HG03575 (cell line): ENCODE measurements around the gene RHAG.
"Not testable (repeated sequence)": the region's sequence is repeated elsewhere in the genome, so short reads cannot be mapped to it uniquely, and the experiment has no call there.

Experiments used
- ATAC-seq: cut with Tn5 transposase; IDR thresholded peaks from one replicate; pipeline ENCODE4 v1.9.1; 2021; ENCODE audit not compliant: unreplicated experiment, insufficient number of reproducible peaks, low FRiP score; ENCODE audit errors: extremely low read depth

Gene RHAG

DNA sequence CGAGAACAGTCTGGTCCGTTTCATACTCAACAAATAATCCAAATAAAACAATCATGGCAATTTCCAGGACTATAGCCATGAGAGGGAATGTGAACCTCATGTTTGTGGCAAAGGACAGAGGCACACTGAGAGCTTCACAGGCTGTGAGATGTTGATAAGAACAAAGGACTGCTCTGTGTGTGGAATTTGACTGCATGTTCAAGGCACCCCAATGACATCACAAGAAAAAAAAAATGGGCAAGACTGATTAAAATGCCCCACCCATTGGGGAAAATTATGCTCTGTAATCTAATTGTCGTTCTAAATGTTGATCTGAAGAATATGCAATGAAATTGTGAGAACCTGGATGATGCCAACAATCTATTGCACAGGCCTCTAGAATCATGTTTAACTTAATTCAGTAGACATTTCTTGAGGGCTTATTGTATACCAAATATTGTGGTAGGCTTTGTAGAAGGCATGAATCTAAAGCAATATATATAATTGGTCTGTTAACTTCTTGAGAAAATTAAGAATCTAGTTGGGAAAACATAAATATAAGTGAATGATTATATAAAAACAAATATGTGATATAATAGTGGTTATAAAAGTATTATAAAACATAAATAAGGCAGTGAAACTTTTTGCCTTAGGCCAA is at the start of gene RHAG:
RHAG (minus strand) TSS at position 127 of the 637 bp plus-strand sequence; CDS start at position 100, 27 bp downstream.
- no peak for ATAC-seq

DNA sequence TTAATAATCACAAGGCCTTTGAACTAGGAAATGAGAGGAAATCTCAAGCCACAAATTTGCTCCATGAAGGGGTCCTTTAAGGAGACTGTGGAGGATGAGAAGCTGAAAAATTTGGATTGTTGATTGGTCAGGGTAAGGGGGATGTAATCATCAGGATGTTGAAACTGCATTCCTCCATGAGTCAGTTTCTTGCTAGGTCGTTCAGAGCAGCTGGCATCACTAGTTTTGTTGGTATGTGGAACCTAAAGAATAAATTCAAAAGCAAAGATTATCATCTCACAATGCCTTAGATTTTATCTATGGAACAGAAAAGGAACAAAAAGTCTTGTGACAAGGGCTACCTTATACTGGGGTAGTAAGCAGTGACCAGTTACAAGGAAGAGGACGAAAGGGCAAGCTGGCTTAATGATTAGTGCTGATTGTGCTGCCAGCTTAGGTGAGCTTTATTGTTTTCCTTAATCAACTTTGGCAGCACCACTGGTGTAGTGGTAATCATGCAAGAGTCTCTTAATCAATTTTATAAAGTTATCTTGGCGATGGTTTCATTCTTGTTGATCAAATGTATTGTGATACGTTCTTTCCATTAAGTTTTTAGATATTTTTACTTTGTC is 40.1 kb upstream of the RHAG start:
- ATAC-seq = no peak

DNA sequence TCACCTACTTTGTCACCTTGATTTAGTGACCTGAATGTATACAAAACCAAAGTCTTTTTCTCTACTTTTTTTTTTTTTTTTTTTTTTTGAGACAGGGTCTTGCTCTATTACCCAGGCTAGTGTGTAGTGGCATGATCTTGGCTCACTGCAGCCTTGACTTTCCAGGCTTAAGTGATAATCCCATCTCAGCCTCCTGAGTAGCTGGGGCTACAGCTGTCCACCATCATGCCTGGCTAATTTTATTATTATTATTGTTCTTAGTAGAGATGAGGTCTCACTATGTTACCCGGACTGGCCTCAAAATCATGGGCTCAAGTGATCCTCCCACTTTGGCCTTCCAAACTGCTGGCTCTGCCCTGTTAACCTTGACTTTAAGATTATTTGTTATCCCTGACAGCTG is 39.2 kb upstream of the RHAG start:
- no peak for ATAC-seq

DNA sequence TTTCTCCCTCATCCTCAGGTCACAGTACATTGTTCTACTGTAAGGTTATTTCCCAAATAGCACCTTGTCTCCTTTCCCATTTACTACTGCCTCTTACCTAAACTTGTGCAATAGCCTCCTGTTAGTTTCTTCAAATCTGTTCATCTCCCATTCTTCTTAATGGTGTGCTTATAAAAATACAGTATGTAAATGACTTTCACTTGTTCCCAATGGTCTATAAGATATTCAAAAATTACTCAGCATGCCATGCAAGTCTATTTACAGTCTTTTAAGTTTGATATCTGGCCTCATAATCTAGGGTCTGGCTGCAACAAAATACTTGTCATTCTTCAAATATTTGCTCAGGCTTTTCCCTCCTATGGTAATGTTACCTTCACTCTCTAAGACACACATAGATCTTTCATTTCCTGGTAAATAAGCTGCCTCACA is 31.5 kb upstream of the RHAG start:
- ATAC-seq = no peak

DNA sequence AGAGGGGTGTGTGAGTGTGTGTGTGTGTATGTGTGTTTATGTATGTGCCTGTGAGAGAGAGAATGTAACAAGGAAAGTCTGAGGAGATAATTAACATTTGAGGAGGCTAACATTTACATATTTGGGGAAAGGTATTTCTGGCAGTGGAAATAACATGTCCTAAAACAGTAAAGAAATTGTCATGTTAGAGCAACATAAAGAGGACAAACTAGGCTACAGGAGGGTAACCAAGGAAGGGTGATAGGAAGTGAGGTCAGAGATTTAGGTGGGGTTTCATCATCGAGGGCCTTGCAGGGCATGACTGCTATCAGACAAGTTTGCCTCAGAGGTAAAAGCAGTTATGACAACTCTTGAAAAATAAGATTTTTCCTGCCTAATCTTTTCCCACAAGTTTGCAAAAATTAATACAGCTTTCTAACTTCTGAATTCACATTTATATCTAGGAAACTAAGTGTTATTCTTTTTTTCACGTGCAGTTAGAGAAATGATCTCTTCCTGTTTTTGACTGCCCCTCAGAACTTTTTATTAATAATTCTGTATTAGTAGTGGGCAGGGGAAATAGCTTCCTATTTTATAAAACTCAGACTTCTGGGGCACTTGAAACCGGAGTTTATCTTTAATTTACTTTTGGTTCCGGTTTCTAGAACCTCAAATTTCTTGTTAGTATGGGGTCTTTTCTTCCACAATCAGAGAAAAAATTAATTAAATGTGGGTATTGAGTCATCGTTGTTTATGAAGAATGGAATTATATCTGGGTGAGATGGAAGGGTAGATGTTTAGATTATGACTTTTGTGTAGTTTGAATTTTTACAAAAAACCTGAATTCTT is 30.5 kb upstream of the RHAG start:
- no peak for ATAC-seq

DNA sequence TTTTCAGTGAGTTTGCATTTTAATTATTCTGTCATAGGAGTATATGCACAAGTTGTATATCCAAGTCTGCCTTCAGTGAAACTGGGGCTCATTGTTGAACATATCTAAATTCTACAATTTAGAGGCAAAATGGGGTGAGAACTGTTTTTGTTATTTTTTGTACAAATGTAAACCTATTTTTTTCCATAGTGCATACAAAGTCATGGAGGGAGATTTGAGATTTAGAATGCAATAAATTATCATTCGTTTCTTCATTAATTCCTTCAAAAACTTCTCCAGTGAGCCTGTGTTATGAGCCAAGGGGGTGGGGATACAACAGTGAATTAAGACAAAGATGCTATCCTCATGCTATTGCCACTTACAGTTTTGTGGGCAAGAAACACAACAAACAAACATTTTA is 29.8 kb upstream of the RHAG start:
- no peak for ATAC-seq

DNA sequence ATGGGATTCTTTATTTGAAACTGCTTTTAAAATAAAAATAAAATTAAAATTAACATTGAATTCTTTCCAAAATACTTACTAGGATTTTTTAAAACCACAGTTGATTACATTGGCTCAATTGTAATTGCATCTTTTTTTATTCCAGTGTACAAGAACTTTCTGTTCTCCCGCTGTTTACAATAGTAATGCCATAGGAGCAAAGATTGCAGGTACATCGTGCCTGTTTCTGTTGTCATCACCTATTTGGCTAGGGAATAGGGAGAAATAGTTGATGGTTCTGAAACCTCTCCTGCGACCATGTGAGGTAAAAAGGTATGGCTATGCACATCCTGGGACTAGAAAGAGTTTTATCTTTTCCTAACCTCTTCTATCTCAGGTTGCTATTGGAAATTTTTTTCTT is 28.2 kb upstream of the RHAG start:
- no peak for ATAC-seq

DNA sequence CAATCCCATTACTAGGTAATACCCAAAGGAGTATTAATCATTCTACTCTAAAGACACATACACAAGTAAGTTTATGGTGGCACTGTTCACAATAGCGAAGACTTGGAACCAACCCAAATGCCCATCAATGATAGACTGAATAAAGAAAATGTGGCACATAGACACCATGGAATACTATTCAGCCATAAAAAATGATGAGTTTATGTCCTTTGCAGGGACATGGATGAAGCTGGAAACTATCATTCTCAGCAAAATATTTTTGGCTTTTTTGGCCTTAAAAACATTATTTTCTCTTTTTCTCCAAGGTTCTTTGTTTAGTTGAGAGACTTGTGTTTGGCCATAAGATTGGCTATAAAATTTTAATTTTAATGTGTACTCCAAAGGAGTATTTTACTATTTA is 27.4 kb upstream of the RHAG start:
- not testable (repeated sequence) for ATAC-seq

DNA sequence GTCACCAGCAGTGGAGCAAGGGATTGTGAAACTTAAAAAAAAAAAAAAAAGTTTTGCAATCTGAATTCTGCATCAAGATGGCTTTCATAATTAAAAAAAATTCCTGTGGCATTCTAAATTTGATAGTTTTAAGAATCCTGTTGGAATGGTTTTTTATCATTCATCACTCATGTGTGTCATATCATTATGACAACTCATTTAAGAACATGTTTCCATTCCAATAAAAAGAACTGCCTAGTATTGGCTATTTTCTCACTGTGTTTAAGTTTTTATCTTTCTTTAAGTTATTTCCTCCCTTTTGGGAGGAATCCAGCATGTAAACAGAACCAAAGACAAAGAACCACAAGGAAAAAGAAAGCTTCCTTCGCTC is 26.2 kb upstream of the RHAG start:
- no peak for ATAC-seq

DNA sequence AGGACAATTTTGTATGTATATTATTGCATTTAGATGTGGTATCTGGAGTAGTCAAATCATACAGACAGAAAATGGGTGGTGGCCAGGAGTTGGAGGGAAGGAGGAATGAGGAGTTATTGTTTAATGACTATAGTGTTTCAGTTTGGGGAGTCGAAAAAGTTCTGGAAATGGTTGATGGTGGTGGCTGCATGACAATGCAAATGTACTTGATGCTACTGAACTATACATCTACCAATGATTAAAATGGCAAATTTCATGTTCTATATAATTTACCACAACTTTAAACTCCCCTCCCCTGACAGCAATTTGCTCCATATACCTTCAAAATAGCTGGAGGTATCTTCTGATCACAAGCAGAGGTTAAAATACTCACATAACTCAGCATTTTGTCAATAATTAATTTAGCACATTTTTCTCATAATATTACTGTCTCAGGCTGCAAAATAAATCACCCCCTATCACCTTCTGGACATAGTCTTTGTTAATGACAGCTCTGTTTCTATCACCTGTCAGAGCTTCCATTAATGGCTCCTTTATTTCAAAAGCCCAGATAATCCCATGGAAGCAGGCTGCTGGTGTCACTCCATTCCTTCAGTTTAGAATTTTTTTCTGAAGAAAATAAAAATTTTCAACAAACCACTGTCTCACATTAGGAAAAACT is 25.7 kb upstream of the RHAG start:
- ATAC-seq = no peak

DNA sequence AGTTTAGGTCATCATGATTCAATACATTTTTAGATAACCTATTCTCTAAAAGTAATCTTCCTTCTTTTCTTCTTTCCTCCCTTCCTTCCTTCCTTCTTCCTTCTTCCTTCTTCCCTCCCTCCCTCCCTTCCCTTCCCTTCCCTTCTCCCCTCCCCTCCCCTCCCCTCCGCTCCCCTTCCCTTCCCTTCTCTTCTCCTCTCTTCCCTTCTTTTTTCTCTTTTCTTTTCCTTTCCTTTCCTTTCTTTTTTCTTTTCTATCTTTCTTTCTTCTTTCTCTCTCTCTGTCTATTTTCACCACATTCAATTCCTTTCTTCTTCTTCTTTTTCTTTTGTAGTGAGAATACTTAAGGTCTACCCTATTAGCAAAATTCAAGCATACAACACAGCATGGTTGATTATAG is 17.3 kb upstream of the RHAG start:
- ATAC-seq = no peak

DNA sequence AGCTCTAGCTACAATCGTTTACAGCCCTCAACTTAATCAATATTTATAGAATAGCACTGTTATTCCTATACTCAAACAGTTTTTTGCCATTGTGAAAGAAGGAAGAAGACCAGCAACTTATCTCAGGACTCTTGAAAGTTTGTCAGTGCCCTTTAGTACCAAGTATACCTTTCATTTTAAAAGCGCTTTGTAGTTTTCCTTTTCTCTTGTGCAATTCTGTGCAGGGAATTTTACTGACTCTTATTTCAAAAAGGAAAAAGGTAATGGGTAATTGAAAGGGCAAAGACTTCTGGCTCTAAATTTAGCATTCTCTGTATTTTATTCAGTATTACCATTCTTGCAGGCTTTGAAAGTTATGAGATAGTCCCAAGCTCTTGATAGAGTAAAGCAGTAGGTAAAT is 16.8 kb upstream of the RHAG start:
- ATAC-seq = no peak

DNA sequence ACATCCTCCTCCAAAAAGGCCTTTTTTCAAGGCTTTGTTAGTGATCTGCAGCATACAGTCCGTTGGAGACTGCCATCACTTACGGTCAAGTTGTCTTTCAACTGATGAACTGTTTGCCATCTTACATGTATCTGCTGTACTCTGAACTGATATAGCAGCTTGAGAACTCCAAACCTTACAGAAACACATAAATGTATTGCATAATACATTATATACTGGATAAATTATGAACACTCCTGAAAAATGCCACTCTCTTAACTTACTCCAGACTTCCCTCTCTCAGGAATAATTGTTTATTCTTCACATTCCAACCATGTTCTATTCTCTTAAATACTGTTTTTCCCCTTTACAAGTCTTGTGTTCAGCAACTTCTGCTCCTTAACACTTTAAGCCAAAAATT is 14.6 kb upstream of the RHAG start:
- ATAC-seq = no peak

DNA sequence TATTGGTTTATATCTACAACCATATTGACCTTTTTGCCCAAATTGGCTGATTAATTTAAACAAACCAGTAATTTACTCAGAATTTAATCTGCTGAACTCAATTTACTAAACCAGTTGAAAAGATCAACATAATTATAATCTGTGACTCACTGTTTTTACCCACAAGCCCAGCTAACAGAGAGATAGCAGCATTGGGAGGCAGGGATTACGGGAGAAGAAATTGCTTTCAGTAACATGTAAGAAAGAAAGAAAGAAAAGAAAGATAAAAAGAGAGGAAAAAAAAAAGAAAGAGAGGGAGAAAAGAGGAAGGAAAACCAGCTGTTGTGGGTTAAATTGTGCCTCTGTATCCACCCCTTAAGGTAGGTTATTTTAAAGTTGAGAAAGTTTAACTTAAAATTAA is 13.3 kb upstream of the RHAG start:
- no peak for ATAC-seq

DNA sequence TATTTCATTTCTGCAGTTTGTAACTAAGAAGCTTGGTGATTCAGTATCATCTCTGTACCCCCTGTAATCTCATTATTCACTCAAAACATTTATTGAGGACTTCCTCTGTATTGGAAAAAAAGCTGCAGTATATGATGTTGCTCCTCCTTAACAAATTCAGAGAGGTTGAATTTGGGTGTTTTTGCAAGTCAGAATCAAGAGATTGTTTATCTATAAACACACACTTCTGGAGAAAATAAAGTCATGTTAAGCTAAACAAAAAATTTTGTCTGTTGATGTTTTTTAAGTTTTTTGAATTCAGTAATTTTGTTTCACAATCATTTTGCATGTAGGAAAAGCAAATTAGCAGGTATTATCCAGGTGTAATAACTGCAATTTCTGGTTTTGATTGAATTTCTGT is 11.4 kb upstream of the RHAG start:
- no peak for ATAC-seq

DNA sequence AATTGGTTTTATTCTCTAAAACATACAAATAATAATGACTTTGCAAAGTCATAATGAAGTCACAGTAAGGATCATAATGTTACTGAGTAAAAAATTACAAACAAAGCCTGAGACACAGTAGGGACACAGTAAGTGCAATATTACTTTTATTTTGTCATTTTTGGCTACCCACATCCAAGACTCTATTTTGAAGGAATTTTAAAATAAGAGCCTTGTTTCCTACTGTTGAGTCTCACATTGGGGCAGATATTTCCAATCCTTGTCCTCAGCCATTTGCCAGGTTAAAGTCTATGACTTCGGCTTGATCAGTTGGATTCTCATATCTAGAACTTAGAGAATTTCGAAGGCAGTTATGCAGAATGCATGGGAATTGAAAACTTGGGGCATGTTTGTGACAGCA is 10.8 kb upstream of the RHAG start:
- ATAC-seq = no peak

DNA sequence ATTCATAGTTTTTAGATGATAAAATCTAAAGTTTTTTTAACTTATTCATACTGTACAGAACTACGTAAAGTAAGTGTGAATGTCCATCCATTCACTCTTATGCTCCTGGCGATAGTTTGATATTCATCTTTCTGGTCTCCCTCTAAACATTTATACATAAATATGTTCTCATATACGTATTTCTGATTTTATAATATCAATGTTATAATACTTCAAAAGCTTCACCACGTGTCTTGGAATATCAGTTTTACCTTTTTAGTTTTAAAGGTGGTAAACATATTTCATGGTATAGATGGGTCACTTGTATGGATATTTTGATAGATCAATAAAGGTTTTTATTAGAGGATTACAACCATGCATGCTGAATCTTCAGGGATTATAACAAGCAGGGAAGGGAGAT is 10.3 kb upstream of the RHAG start:
- no peak for ATAC-seq

DNA sequence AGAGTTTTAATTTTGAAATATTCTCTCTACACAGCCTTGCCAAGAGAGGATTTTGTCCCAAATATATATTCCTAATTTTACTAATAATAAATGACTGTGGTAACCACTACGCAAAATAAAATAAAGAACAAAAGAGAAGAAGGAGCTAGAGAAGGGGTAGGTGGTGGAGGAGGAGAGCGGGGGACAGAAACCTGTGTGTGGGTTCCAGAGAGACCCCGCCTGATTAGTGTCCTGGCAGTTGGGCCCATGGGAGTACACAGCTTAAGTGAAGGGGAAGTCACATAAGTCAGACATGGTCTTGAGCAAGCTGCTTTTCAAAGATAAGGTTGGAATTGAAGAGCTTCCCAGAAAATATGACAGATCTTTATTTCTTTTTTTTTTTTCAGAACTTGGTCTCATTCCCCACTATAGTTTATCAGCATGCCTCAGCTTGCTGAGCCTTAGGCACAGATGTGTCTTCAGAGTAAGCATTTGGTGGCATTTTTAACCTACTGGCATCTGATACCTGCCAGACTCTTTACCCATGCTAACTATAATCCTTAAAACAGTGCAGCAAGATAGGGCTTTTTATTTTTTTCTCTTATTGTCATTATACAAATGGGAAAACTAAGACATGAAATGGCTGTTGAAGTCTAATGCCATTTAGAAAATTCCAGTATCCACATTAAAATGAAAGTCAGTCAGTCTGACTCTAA is 9.6 kb upstream of the RHAG start:
- ATAC-seq = no peak

DNA sequence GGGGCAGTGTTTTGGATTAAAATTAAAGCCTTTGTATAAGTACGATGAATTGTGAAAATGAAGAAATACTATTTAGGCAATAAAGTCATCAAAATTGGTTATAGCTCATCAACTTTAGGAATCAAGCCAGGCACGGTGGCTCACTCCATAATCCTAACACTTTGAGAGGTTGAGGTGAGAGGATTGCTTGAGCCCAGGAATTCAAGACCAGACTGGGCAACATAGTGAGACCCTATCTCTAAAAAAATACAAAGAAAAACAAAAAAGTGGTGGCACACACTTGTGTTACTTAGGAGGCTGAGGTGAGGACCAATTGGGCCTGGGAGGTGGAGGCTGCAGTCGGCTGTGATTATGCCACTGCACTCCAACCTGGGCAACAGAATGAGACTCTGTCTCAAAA is 8.5 kb upstream of the RHAG start:
- ATAC-seq = no peak
